ENCODE measurements around the gene PTPRB.

DNA sequence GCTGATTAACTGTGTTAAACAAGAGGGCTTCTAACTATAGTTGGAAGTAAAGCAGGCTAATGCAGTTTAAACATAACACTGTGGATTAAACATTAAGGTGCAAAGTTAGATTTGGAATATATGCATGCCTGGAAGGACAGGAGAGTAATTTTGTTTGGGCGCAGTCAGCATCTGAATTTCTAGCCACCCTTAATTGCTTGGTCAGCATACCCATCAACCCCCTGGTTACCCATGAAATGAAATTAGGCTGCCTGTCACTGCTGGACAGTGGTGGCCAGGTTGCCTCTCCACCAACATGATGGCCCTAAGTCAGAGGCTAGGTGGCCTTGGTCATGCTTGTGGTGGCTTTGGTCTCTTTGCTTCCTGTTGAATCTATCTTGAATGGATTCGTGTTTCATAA lies 30.0 kb upstream of the PTPRB start:
- TF ChIP-seq, protein P1, sequence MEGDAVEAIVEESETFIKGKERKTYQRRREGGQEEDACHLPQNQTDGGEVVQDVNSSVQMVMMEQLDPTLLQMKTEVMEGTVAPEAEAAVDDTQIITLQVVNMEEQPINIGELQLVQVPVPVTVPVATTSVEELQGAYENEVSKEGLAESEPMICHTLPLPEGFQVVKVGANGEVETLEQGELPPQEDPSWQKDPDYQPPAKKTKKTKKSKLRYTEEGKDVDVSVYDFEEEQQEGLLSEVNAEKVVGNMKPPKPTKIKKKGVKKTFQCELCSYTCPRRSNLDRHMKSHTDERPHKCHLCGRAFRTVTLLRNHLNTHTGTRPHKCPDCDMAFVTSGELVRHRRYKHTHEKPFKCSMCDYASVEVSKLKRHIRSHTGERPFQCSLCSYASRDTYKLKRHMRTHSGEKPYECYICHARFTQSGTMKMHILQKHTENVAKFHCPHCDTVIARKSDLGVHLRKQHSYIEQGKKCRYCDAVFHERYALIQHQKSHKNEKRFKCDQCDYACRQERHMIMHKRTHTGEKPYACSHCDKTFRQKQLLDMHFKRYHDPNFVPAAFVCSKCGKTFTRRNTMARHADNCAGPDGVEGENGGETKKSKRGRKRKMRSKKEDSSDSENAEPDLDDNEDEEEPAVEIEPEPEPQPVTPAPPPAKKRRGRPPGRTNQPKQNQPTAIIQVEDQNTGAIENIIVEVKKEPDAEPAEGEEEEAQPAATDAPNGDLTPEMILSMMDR (IDR thresholded peaks at IDR 0.05; ENCODE audit: borderline replicate concordance, extremely low read depth, low read length, poor library complexity, severe bottlenecking): no peak
- TF ChIP-seq EZH2 (IDR thresholded peaks at IDR 0.05; ENCODE audit: borderline replicate concordance, low read depth, low read length, severe bottlenecking): no peak

Data from DND-41 (cell line).